ENCODE measurements around the gene TUT7.

DNA sequence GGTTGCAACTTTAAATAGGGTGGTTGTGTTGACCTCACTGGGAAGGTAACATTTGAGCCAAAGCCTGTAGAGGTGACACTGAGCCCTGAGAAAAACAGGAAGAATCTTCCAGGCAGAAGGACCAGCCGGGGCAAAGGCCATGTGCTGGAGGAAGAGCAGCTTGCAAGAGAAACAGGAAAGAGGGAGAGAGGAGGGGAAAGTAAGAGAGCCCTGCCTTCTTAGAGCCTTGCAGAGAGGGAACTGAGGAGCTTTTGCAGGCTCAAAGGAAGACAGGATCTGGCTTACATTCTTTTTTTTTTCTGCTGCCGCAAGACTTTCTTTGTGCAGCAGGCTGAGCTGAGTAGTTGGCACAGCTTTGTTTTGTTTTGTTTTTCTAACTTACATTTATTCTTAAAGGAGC lies 112.1 kb downstream of the TUT7 start:
- no peak for TF ChIP-seq CTCF (IDR thresholded peaks at IDR 0.05)
- TF ChIP-seq POLR2AphosphoS5 (IDR thresholded peaks at IDR 0.05): no peak
- TF ChIP-seq POLR2A (IDR thresholded peaks at IDR 0.05): no peak
- TF ChIP-seq EP300 (IDR thresholded peaks at IDR 0.05): no peak
